Myocyte (in vitro differentiated cells): Measurements from ENCODE around the gene LSAMP. TPM values are rescaled to one million over a fixed set of nuclear protein-coding genes. Genes with fewer than 3 reads are reported as not detected.

ENCODE experiments used
- DNase-seq: peaks from one replicate; pipeline ENCODE4 v3.0.0-alpha.2; 2012; ENCODE audit warnings: low read depth
- total RNA-seq: library from RNA; depleted of rRNA; stranded (reverse); fragments of >200 nt; gene quantifications from 2 replicates; pipeline ENCODE4 v1.2.3, GENCODE V29; 2014

The LSAMP gene
- total RNA-seq, 1 donor from 2014 or later = 0.03 TPM

DNA sequence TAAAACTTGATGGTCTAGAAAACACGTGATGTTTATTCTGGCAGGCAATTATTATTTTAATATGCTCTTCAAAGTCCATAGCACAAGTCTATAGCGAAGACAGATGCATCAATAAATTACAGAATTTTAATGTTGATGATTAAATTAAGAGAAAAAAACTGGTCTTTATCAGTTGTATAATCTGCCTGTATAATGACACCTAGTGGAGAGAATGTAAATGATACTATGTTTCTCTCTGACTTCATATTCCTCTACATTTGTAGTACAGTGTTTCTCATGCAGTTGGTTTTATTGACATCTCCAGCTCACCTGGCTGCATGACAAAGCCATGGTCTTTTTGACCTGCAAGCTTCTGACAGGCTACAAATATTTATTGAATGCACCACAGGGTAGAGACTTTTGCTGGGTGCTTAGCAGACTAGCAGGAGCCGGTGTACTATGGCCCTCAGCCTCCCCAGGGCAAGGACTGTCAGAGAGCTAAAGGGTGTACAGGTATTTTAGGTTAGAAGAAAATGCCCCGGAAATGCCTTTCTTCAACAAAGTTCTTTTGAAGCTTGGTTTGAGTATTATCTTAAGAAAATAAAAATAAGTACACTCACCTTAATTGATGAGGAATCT lies 532.1 kb downstream of the LSAMP start:
- DNase-seq = no peak

DNA sequence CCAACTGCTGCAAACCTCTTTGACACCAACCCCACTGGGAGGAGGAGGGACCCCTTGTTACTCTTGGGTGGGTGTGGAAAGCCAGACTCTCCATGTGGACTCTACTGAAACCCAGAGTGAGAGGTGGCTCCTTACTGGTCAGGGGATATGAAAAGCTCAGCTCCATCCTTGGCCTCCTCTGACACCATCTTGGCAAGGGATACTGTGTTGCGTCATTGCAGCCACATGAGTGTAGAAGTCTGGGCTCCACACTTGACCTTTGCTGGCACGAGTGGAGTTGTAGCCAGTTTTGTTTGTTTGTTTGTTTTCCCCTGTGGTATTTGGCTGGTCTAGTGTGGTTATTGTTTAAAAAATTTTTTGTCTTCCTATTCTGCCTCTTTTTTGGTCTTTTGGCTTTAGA lies 532.9 kb downstream of the LSAMP start:
- peak; percentile 33 for DNase-seq

- no peak for DNase-seq
These were observed 539.4 kb downstream of the LSAMP start for GRCh38 chr3:115905871-115906270.

DNA sequence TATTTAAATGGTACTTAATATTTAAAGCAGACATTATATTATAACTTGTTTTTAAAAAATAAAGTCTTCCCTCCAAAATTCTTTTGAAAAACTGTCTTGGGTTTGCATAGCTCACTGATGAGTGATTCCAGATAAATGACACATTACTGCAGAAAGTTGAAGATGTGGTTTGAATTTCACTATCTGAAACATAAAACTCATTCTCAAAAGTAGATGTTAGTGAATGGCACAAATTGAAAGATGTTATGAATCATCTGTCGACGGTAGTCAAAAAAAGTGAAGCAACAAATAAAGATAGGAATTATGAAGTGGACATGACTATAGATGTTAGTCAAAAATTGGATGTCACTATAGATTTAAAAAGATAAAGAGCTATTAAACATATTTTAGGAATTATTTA lies 541.4 kb downstream of the LSAMP start:
- DNase-seq = peak; percentile 28

- DNase-seq = no peak
These were observed 544.3 kb downstream of the LSAMP start for GRCh38 chr3:115901008-115901407.

DNA sequence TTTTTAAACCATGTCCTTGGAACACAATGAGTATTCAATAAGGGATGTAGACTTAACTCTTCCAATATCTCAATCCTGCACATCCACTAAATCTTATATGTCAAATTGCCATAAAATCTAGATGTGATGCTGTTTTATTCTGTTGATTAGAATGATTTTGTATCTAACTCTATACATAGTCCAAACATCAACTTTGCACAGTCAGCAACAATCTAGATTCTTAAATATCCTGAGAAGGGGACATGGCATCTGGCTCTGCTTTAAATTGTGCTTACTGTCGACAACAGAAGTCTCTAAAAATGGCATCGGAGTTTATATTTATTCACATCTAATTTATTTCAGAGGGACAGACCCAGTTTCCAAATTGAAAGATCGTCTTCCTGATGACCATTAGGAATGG lies 545.8 kb downstream of the LSAMP start:
- DNase-seq = no peak

GRCh38 chr3:115898656-115899410 lies 546.5 kb downstream of the LSAMP start:
- DNase-seq = no peak

DNA sequence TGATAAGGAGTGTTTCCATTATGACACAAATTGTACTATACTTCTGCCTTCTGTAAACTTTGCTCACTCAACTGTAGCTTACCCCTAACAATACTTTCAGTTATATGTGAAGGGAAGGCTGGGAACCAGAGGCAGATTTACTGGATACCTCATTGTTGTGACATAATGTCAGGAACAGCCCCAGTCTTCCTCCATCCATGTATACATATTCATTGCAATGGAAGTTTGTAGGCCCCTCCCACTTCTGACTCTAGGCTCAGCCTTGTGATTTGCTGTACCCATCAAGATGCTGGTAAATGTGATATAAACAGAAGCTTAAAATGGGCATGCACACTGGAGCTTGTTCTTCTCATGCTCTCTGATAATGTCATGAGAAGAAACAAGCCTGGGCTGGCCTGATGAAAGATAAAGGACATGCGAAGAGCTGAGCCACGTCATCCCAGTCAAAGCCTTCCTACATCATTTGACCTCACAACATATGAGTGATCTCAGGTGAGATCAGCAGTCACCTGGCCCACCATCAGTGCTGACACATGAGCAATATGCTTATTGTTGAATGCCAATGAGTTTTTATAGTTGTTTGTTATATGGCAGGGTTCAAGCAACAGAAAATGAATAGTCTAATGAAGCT lies 554.2 kb downstream of the LSAMP start:
- DNase-seq = no peak

DNA sequence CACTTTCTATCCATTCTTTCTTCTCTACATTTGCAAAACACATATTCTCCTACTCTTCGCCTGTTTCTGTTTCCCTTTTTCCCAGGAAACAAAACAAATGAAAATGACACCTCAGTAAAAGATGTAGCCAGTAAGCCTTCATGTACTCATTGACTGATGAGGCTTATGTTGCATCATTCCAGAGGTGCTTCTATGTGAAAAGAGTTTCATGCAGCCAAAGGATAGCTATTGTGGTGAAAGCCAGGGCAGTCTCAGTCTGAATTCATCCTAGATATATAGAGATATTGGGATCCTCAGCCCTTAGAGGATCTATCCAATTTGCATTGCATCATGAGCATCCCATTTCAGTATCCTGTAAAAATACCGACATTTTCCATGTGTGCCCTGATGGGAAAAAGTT lies 554.7 kb downstream of the LSAMP start:
- DNase-seq = no peak

DNA sequence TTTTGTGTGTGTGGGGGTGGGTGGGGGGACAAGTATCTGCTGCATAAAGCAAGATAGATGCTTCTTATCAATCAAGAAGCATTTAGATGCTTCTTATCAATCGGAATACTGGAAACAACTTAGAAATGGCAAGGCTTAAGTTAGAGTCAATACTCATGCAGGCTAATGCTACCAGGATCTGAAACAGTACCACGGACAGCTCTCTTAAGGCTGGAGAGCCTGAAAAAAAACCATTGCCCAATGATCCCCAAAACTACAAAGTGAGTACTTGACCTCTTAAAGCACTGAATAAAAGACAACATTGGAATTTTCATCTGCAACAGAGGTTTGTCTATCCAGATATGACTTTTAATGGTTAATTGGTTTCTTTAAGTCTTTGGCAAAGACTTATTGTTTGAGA lies 559.7 kb downstream of the LSAMP start:
- DNase-seq = peak; percentile 56

DNA sequence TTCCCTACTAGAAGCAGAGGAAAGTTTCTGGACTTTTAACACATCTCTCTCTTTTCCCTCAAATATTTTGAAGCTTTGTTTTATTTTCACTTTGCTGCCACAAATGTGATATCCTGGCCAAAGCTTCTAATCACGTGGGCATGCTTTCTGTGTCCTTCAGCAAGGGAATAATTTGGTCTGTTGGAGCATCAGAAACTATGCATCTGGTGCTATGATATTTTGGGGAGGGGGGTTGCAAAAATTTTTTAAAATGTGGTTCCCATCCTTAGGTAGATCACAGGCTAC lies 567.7 kb downstream of the LSAMP start:
- peak; percentile 16 for DNase-seq

GRCh38 chr3:115876876-115877614 lies 568.2 kb downstream of the LSAMP start:
- DNase-seq = peak; percentile 4

DNA sequence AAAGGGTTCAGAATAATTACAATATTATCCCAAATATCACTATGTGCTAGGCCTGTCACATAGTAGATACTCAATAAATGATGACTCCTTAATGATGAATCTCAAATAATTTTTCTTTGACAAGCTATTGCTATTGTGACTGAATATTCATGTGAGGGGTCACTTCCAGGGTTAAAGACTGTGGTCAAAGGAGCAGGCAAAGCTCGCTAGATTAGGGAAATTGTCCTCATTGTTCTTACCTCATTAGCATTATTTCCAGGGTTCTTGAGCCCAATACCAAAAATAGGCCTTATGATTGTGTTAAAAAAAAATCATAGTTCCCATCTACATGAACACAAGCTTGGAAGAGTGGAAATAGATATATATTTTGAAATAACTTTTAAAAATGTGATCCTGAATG lies 569.8 kb downstream of the LSAMP start:
- DNase-seq = no peak

DNA sequence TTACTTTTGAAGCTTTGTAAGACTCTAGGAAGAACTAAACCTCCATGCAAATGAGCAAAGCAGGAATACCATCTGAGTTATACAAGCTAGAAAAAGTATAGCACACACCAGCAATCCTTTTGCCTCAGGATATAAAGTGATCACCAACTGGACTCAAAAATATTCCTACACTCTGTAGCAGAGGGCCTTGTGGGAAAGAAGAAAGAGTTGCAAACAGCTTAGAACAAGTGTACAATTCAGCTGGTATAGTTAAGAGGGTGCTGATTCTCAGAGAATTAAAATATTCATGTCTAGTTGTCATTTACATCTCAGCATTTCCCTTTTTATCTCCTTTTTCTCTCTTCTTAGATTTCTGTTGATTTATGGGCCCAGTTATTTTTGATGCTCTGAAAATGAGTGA lies 573.6 kb downstream of the LSAMP start:
- no peak for DNase-seq

GRCh38 chr3:115864911-115865310 lies 580.4 kb downstream of the LSAMP start:
- no peak for DNase-seq

DNA sequence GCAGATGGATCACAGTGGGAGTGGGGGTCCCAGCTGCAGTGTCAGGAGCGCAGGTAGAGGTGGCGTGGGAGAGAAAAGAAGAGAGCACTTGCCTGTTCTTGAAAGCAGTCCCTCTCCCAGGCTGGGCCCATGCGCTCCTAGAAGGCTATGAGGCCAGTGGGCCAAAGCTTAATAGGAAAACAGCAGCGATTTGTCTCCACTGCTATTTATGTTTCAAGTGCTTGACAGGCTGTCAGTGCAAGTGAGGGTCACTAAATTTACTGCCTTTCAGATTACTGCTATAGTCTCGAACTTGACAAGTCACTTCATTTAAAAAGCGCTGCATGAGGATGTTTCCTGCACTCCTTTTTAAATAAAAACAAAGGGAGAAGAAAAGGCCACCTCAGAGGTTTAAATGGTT lies 582.4 kb downstream of the LSAMP start:
- no peak for DNase-seq

GRCh38 chr3:115862099-115862498 lies 583.2 kb downstream of the LSAMP start:
- peak; percentile 38 for DNase-seq

DNA sequence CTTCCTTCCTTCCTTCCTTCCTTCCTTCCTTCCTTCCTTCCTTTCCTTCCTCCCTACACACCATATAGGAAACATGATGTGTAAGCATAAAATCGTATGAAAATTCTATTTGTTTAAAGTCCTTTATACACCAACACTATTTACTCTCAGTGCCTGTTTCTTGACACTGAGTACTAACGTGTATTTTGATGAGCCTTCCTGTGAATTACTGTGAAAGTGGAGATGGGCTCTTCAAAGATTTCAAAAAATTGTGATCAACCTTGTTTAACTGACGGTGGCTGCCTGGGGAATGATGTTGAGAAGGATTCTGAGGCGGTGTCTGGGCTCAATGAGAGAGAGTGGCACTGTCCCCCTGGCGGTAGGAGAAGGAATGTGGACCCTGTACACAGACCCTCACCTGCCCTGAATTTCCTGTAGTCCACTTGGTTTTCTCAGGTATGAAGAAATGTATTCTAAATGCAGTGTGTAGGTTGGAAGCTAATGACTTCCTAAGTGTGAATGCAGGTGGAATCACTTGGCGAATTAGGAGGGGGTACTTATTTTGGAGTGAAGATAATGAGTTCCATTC lies 584.0 kb downstream of the LSAMP start:
- no peak for DNase-seq

DNA sequence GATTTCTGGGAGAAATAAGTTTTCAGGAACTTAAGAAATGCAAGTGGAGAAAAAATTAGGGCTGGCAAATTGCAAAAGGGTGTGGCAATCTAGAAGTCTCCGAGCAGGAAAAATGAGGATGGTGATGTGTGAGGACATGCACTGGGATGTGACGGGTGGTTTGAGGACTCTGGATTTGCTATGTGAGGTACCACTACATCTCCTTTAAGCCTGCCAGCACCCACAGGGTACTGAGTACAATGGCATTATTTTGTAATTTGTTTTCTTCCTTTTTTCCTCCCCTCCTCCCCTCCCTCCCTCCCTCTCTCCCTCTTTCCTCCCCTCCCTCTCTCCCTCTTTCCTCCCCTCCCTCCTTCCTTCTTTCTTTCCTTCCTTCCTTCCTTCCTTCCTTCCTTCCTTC lies 584.5 kb downstream of the LSAMP start:
- DNase-seq = no peak

GRCh38 chr3:115859002-115859807 lies 586.1 kb downstream of the LSAMP start:
- no peak for DNase-seq
